Upper lobe of right lung (tissue), 1 donor: ENCODE data around the gene CLDN2. TPM values are rescaled to one million over a fixed set of nuclear protein-coding genes. Genes with fewer than 3 reads are reported as not detected.

Experiments used
- ATAC-seq: fragments of 200-7000 bp; cut with Tn5 transposase; one replicate; pipeline ENCODE4 v1.9.1; 2020; ENCODE audit warnings: mild to moderate bottlenecking, moderate library complexity
- DNase-seq: peaks from one replicate; pipeline ENCODE4 v3.0.0-alpha.2; 2020
- H3K27ac ChIP-seq: fragments of 200-600 bp; one replicate; pipeline ENCODE4 v1.8.0; 2022
- H3K27me3 ChIP-seq: fragments of 200-600 bp; one replicate; pipeline ENCODE4 v1.8.0; 2022; ENCODE audit warnings: mild to moderate bottlenecking
- H3K36me3 ChIP-seq: fragments of 200-600 bp; one replicate; pipeline ENCODE4 v1.8.0; 2022
- H3K4me1 ChIP-seq: fragments of 200-600 bp; one replicate; pipeline ENCODE4 v1.8.0; 2022
- H3K4me3 ChIP-seq: fragments of 200-600 bp; one replicate; pipeline ENCODE4 v1.8.0; 2022; ENCODE audit warnings: mild to moderate bottlenecking
- H3K9me3 ChIP-seq: fragments of 200-600 bp; one replicate; pipeline ENCODE4 v1.8.0; 2022
- CTCF ChIP-seq: fragments of 200-600 bp; IDR thresholded peaks from one replicate; pipeline ENCODE4 v1.8.0; 2022; ENCODE audit warnings: antibody characterized with exemption
- intact Hi-C: fragments of 100-400 bp; cut with DNase I; formaldehyde crosslinking; loops from one replicate; pipeline ENCODE4 v1.11.0; 2022
- total RNA-seq: library from RNA; stranded (reverse); fragmentation: NEBNext Ultra II Directional; extraction: Animal tissue kit (Norgen Biotek cat#: 25700); gene quantifications from one replicate; pipeline ENCODE4 v1.2.1, GENCODE V29; 2021
- donor health status: DM: no; HTN: yes; CAD: no; lungs with severe emphysema.

The CLDN2 gene
- total RNA-seq, 1 donor from 2014 or later = 0.61 TPM

GRCh38 chrX:106946464-106946863, 26.3 kb downstream of the CLDN2 start:
- no peak for ATAC-seq

GRCh38 chrX:106948641-106949040, 28.4 kb downstream of the CLDN2 start:
- Histone ChIP-seq H3K27me3 (no peaks in the 10 kb centered on the region), H3K4me3 (no peak overlapping the region), H3K4me1 (no peaks in the 10 kb centered on the region), H3K9me3 (no peaks in the 10 kb centered on the region), H3K36me3 (no peaks in the 10 kb centered on the region), H3K27ac (no peak overlapping the region)
- DNase-seq = no peak
- ATAC-seq = no peak
- no peak for TF ChIP-seq CTCF
- intact Hi-C loops = no loop called here

More at GRCh38 chrX:106946464-106946863, 26.3 kb downstream of the CLDN2 start:
- Histone ChIP-seq H3K9me3 (no peaks in the 10 kb centered on the region), H3K36me3 (no peaks in the 10 kb centered on the region), H3K4me3 (no peak overlapping the region), H3K4me1 (no peaks in the 10 kb centered on the region), H3K27ac (no peak overlapping the region), H3K27me3 (no peaks in the 10 kb centered on the region)
- intact Hi-C loops = no loop called here
- no peak for TF ChIP-seq CTCF
- DNase-seq = no peak

GRCh38 chrX:106949366-106949765, 29.2 kb downstream of the CLDN2 start:
- no peaks in the 10 kb centered on the region for H3K9me3 ChIP-seq
- DNase-seq = no peak
- intact Hi-C loops = no loop called here
- no peak overlapping the region for H3K4me3 ChIP-seq
- no peak for TF ChIP-seq CTCF
- no peak overlapping the region for H3K27ac ChIP-seq
- no peaks in the 10 kb centered on the region for H3K4me1 ChIP-seq
- no peak for ATAC-seq
- no peaks in the 10 kb centered on the region for H3K27me3 ChIP-seq
- H3K36me3 ChIP-seq = no peaks in the 10 kb centered on the region

- TF ChIP-seq CTCF = no peak
- H3K27me3 ChIP-seq = no peaks in the 10 kb centered on the region
- H3K4me1 ChIP-seq = no peaks in the 10 kb centered on the region
- no peak for ATAC-seq
- no peak for DNase-seq
- no peaks in the 10 kb centered on the region for H3K36me3 ChIP-seq
- H3K4me3 ChIP-seq = no peak overlapping the region
- H3K27ac ChIP-seq = no peak overlapping the region
- intact Hi-C loops = loop anchor here (10.0 kb wide), 1 partner anchor 56 kb away; no protein-coding TSS in a partner anchor
- H3K9me3 ChIP-seq = no peaks in the 10 kb centered on the region
These were observed 30.2 kb downstream of the CLDN2 start for GRCh38 chrX:106950381-106950780.

- TF ChIP-seq CTCF = no peak
- H3K9me3 ChIP-seq = no peaks in the 10 kb centered on the region
- no peaks in the 10 kb centered on the region for H3K27me3 ChIP-seq
- no peak overlapping the region for H3K4me3 ChIP-seq
- H3K36me3 ChIP-seq = no peaks in the 10 kb centered on the region
- intact Hi-C loops = loop anchor here (10.0 kb wide), 1 partner anchor 56 kb away; no protein-coding TSS in a partner anchor
- ATAC-seq (no peak), DNase-seq (no peak)
- H3K27ac ChIP-seq = no peak overlapping the region
- no peaks in the 10 kb centered on the region for H3K4me1 ChIP-seq
These were observed 31.0 kb downstream of the CLDN2 start for GRCh38 chrX:106951230-106951629.

GRCh38 chrX:106952089-106952488, 31.9 kb downstream of the CLDN2 start:
- no peak for TF ChIP-seq CTCF
- intact Hi-C loops = loop anchor here (10.0 kb wide), 1 partner anchor 57 kb away; no protein-coding TSS in a partner anchor
- Histone ChIP-seq H3K27me3 (no peaks in the 10 kb centered on the region), H3K36me3 (no peaks in the 10 kb centered on the region), H3K4me3 (no peak overlapping the region), H3K27ac (no peak overlapping the region), H3K4me1 (no peaks in the 10 kb centered on the region), H3K9me3 (no peaks in the 10 kb centered on the region)
- no peak for DNase-seq
- no peak for ATAC-seq
